Spleen (tissue), 7 donors: ENCODE results near the gene CENPB.

Source experiments
- POLR2A ChIP-seq, 3 donors: fragments of 450-650 bp; IDR thresholded peaks; one replicate each; pipeline ENCODE4 v1.5.1; 2017; ENCODE audit warnings: antibody characterized with exemption in 3 of 3, mild to moderate bottlenecking in 1 of 3
- TF ChIP-seq, protein P1 (sequence below), 11 experiments: fragments of 200-600 bp in 7 of 11; fragments of 450-650 bp in 4 of 11; sonication (generic) in 4 of 11; IDR thresholded peaks in 8 of 11; conservative IDR thresholded peaks in 3 of 11; 1 replicate in 7 of 11; 2 replicates in 4 of 11; pipeline versions ENCODE4 v1.4.0 to v1.8.0; 2016 to 2021; ENCODE audit warnings: antibody characterized with exemption in 11 of 11, inconsistent platforms in 4 of 11, mild to moderate bottlenecking in 1 of 11
- donor health status: DM: no; HTN: no; CAD: no; lungs with moderate emphysema.
- donor health status: DM: no; HTN: no; CAD: no.
- donor health status: DM: no; HTN: no; CAD: no.

GRCh38 chr20:3801846-3802245 lies 15.3 kb upstream of the CENPB start:
- TF ChIP-seq, protein P1, sequence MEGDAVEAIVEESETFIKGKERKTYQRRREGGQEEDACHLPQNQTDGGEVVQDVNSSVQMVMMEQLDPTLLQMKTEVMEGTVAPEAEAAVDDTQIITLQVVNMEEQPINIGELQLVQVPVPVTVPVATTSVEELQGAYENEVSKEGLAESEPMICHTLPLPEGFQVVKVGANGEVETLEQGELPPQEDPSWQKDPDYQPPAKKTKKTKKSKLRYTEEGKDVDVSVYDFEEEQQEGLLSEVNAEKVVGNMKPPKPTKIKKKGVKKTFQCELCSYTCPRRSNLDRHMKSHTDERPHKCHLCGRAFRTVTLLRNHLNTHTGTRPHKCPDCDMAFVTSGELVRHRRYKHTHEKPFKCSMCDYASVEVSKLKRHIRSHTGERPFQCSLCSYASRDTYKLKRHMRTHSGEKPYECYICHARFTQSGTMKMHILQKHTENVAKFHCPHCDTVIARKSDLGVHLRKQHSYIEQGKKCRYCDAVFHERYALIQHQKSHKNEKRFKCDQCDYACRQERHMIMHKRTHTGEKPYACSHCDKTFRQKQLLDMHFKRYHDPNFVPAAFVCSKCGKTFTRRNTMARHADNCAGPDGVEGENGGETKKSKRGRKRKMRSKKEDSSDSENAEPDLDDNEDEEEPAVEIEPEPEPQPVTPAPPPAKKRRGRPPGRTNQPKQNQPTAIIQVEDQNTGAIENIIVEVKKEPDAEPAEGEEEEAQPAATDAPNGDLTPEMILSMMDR (IDR thresholded peaks at IDR 0.05 in 8 of 11, conservative IDR thresholded peaks at IDR 0.05 in 3 of 11): no peak
- TF ChIP-seq POLR2A (IDR thresholded peaks at IDR 0.05): no peak
